GM23338 (cell line): ENCODE data around the gene IGSF21. TPM values are rescaled to one million over a fixed set of nuclear protein-coding genes. Genes with fewer than 3 reads are reported as not detected.

Experiments used
- ATAC-seq: fragments of 200-7000 bp; cut with Tn5 transposase; 3 replicates; pipeline ENCODE4 v1.9.1; 2020
- DNase-seq: peaks from one replicate; pipeline ENCODE4 v3.0.0-alpha.2; 2015; ENCODE audit warnings: low spot score
- H2AFZ ChIP-seq: fragments of 200-600 bp; sonication (generic); 2 replicates; pipeline ENCODE4 v1.8.0; 2016; ENCODE audit warnings: antibody characterized with exemption, mild to moderate bottlenecking, moderate library complexity
- H3F3A ChIP-seq: fragments of 200-600 bp; sonication (generic); replicated peaks from 2 replicates; pipeline ENCODE4 v1.8.0; 2017; ENCODE audit warnings: antibody characterized with exemption, mixed run types, low read depth
- H3K27ac ChIP-seq: fragments of 200-600 bp; sonication (generic); 2 replicates; pipeline ENCODE4 v1.6.1; 2016; ENCODE audit warnings: low read depth
- H3K27me3 ChIP-seq: fragments of 200-600 bp; sonication (generic); 2 replicates; pipeline ENCODE4 v1.8.0; 2016; ENCODE audit warnings: mild to moderate bottlenecking, mixed run types, moderate library complexity; ENCODE audit not compliant: insufficient read depth
- H3K36me3 ChIP-seq: fragments of 200-600 bp; sonication (generic); 2 replicates; pipeline ENCODE4 v1.8.0; 2016; ENCODE audit warnings: mild to moderate bottlenecking; ENCODE audit not compliant: insufficient read depth
- H3K4me1 ChIP-seq: fragments of 200-600 bp; sonication (generic); 2 replicates; pipeline ENCODE4 v1.8.0; 2016; ENCODE audit warnings: mild to moderate bottlenecking, moderate library complexity; ENCODE audit not compliant: insufficient read depth
- H3K4me2 ChIP-seq: fragments of 200-600 bp; sonication (generic); 2 replicates; pipeline ENCODE4 v1.7.1; 2017; ENCODE audit warnings: mixed run types
- H3K4me3 ChIP-seq: fragments of 200-600 bp; sonication (generic); 2 replicates; pipeline ENCODE4 v1.6.1; 2016; ENCODE audit warnings: mixed run types
- H3K79me2 ChIP-seq: fragments of 200-600 bp; sonication (generic); replicated peaks from 2 replicates; pipeline ENCODE4 v1.8.0; 2017; ENCODE audit warnings: mild to moderate bottlenecking; ENCODE audit not compliant: insufficient read depth
- H3K9me2 ChIP-seq: fragments of 200-600 bp; sonication (generic); 2 replicates; pipeline ENCODE4 v1.8.0; 2017; ENCODE audit not compliant: insufficient read depth
- H4K20me1 ChIP-seq: fragments of 200-600 bp; sonication (generic); replicated peaks from 2 replicates; pipeline ENCODE4 v1.8.0; 2017; ENCODE audit warnings: mild to moderate bottlenecking; ENCODE audit not compliant: insufficient read depth
- H3K27ac Mint-ChIP-seq: 2 replicates; pipeline ENCODE4 v1.8.0; 2020; ENCODE audit warnings: inconsistent platforms, mild to moderate bottlenecking, moderate library complexity, mixed read lengths
- H3K27me3 Mint-ChIP-seq: 3 replicates; pipeline ENCODE4 v1.8.0; 2022; ENCODE audit warnings: low read depth, mild to moderate bottlenecking, moderate library complexity, mixed read lengths, inconsistent platforms; ENCODE audit not compliant: insufficient read depth, poor library complexity
- H3K36me3 Mint-ChIP-seq: 3 replicates; pipeline ENCODE4 v1.8.0; 2021; ENCODE audit warnings: low read depth, mild to moderate bottlenecking, inconsistent platforms, moderate library complexity, mixed read lengths
- H3K4me1 Mint-ChIP-seq: 3 replicates; pipeline ENCODE4 v1.8.0; 2020; ENCODE audit warnings: mild to moderate bottlenecking, inconsistent platforms, mixed read lengths
- H3K4me3 Mint-ChIP-seq: 3 replicates; pipeline ENCODE4 v1.8.0; 2021; ENCODE audit warnings: moderate library complexity, mild to moderate bottlenecking, inconsistent platforms, mixed read lengths
- H3K9me3 Mint-ChIP-seq: 3 replicates; pipeline ENCODE4 v1.8.0; 2020; ENCODE audit warnings: moderate library complexity, mild to moderate bottlenecking, inconsistent platforms, mixed read lengths
- CTCF ChIP-seq, 2 experiments: fragments of 200-600 bp in 1 of 2; sonication (generic) in 1 of 2; conservative IDR thresholded peaks; 2 replicates each; pipeline versions ENCODE4 v1.5.1 to v1.6.1; 2016 to 2017; ENCODE audit warnings: antibody characterized with exemption in 2 of 2, low read depth in 2 of 2, mild to moderate bottlenecking in 2 of 2, moderate library complexity in 1 of 2
- EZH2 ChIP-seq: fragments of 200-600 bp; sonication (generic); IDR thresholded peaks from one replicate; pipeline ENCODE4 v1.8.0; 2017; ENCODE audit warnings: antibody characterized with exemption, mild to moderate bottlenecking, low read depth; ENCODE audit not compliant: unreplicated experiment
- JUNB ChIP-seq: IDR thresholded peaks from one replicate; pipeline ENCODE4 v1.6.1; 2016; ENCODE audit warnings: antibody characterized with exemption; ENCODE audit not compliant: unreplicated experiment
- STAT1 ChIP-seq: IDR thresholded peaks from one replicate; pipeline ENCODE4 v1.6.1; 2016; ENCODE audit warnings: antibody characterized with exemption; ENCODE audit not compliant: unreplicated experiment
- ZNF331 ChIP-seq: fragments of 250-450 bp; sonication (Bioruptor Pico); IDR thresholded peaks from 2 replicates; pipeline ENCODE4 v1.5.0; 2020; ENCODE audit warnings: low read depth, mild to moderate bottlenecking, moderate library complexity
- ZNF462 ChIP-seq: fragments of 250-450 bp; sonication (Bioruptor Pico); IDR thresholded peaks from 2 replicates; pipeline ENCODE4 v1.5.0; 2020; ENCODE audit warnings: mild to moderate bottlenecking, moderate library complexity
- polyA plus RNA-seq: library from polyadenylated mRNA; unstranded; fragments of >200 nt; fragmentation: Nextera tagmentation; extraction: Ambion mirVana; gene quantifications from 2 replicates; pipeline ENCODE4 v1.2.1, GENCODE V29; 2016
- total RNA-seq: library from RNA; depleted of rRNA; stranded (reverse); fragments of >200 nt; shearing (Covaris generic); gene quantifications from 2 replicates; pipeline ENCODE4 v1.2.3, GENCODE V29; 2014

The IGSF21 gene
- total and polyA plus RNA-seq, 2 experiments from 2014 or later = 15.6 to 15.7 TPM

- TF ChIP-seq CTCF (conservative IDR thresholded peaks at IDR 0.05; ENCODE audit: low read depth in 2 of 2) (no peak), STAT1 (no peak)
Observed at GRCh38 chr1:18142969-18143368, 35.4 kb downstream of the IGSF21 start (continued).

GRCh38 chr1:18144062-18144461 is 36.5 kb downstream of the IGSF21 start:
- Histone ChIP-seq H3K27ac (no peak overlapping the region), H3K4me1 (peaks cover 9% of the 10 kb centered on the region), H3K27me3 (no peaks in the 10 kb centered on the region), H3K4me2 (no peak overlapping the region), H2AFZ (no peak overlapping the region), H3K79me2 (no peaks in the 10 kb centered on the region), H3K9me2 (no peaks in the 10 kb centered on the region), H3K36me3 (no peaks in the 10 kb centered on the region), H3F3A (no peaks in the 10 kb centered on the region), H4K20me1 (no peaks in the 10 kb centered on the region; the same call in 1 of the 2 replicates), H3K4me3 (no peak overlapping the region)
- Mint-ChIP-seq H3K27ac (no peak overlapping the region), H3K36me3 (no peaks in the 10 kb centered on the region), H3K4me1 (peaks cover 30% of the 10 kb centered on the region), H3K9me3 (no peaks in the 10 kb centered on the region), H3K4me3 (no peak overlapping the region), H3K27me3 (peaks cover 5% of the 10 kb centered on the region)
- TF ChIP-seq ZNF462 (no peak), EZH2 (no peak), STAT1 (no peak), JUNB (no peak), ZNF331 (CRISPR knock-in tag) (no peak)
- no peak for DNase-seq
- no peak for ATAC-seq
